Measurements from ENCODE around the gene ELANE.
"Not testable (repeated sequence)": the region's sequence is repeated elsewhere in the genome, so short reads cannot be mapped to it uniquely, and the experiment has no call there.

ELANE gene

DNA sequence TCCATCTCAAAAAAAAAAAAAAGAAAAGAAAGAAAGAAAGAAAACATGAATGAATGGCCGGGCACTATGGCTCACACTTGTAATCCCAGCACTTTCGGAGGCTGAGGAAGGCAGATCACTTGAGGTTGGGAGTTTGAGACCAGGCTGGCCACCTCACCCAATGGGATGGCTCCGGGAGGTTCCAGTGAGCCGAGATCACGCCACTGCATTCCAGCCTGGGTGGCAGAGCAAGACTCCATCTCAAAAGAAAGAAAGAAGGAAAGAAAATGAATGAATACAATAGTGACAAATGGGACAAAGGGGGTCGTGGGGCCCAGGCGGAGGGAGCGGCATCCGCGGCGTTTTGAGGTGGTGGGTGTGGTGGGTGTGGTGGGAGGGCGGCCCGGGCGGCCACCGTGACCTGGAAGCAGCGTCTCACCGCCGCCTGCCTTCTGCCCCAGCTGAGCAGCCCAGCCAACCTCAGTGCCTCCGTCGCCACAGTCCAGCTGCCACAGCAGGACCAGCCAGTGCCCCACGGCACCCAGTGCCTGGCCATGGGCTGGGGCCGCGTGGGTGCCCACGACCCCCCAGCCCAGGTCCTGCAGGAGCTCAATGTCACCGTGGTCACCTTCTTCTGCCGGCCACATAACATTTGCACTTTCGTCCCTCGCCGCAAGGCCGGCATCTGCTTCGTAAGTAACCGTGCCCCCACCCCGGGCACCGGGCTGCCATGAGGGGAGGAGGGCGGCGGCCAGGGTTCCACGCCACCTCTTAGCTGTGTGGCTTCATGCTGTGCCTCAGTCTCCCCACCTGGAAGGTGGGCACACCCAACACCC, 6.2 kb upstream of the ELANE start:
- no peak overlapping the region for H3K4me3 ChIP-seq (ENCODE audit: low read depth, low read length)
- no peak for DNase-seq (ENCODE audit: low read depth)
- no peak for TF ChIP-seq CTCF (conservative IDR thresholded peaks at IDR 0.05; ENCODE audit: low read depth, low read length)

DNA sequence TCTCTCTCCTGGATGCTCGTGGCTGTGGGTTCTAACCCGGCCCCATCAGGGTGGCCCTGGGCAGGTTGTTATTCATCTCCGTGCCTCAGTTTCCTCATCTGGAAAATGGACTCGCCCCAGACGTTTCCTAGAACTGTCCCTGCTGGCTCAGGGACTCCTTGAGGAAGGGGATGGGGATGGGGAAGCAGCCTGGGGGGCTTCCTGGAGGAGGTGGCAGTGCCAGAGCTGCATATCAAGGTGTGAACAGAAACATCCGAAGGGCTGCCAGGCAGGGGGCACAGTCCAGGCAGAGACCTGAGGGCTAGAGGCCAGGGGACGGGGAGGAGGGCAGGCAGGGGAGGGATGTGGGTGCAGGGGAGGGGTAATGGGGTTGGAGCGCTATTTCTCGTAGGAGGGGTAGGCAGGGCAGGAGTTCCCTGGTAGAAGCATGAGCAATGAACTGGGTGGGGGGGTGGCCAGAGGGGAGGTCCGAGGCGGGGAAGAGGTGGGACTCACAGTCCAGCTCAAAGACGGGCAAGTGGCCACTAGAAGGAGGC, 3.6 kb upstream of the ELANE start:
- no peak overlapping the region for H3K4me3 ChIP-seq (ENCODE audit: low read depth, low read length)
- no peak for TF ChIP-seq CTCF (conservative IDR thresholded peaks at IDR 0.05; ENCODE audit: low read depth, low read length)
- DNase-seq (ENCODE audit: low read depth) = no peak

GRCh38 chr19:849195-849594, 2.9 kb upstream of the ELANE start:
- not testable (repeated sequence) for DNase-seq (ENCODE audit: low read depth); H3K4me3 ChIP-seq (ENCODE audit: low read depth, low read length)

- DNase-seq (ENCODE audit: low read depth) = peak; percentile 90
- TF ChIP-seq CTCF (conservative IDR thresholded peaks at IDR 0.05; ENCODE audit: low read depth, low read length) = no peak
- H3K4me3 ChIP-seq (ENCODE audit: low read depth, low read length) = peak overlapping the region; percentile 8
These were observed 1.7 kb upstream of the ELANE start for GRCh38 chr19:850221-850978.

- no peak for DNase-seq (ENCODE audit: low read depth)
- no peak overlapping the region for H3K4me3 ChIP-seq (ENCODE audit: low read depth, low read length)
- no peak for TF ChIP-seq CTCF (conservative IDR thresholded peaks at IDR 0.05; ENCODE audit: low read depth, low read length)
These were observed 1.1 kb upstream of the ELANE start for GRCh38 chr19:850979-851335.

DNA sequence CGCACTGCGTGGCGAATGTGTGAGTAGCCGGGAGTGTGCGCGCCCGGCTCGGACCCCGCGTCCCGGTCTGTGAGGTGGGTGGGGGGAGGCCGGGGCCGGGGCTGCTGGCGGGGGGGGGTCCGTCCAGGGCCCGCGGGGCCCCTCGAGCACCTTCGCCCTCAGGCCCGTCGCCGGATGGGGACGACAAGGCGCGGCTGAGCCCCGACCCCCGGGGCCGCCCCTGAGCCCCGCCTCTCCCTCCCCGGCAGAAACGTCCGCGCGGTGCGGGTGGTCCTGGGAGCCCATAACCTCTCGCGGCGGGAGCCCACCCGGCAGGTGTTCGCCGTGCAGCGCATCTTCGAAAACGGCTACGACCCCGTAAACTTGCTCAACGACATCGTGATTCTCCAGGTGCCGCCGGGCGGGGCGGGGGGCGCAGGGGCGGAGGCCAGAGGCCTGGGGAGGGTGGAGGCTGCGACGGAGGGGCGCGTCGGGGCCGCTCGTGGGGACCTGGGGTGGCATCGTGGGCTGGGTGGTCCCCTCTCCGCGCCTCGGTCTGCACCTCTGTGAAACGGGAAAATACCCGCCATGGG, 997 bp downstream of the ELANE start:
- TF ChIP-seq CTCF (conservative IDR thresholded peaks at IDR 0.05; ENCODE audit: low read depth, low read length) = no peak
- no peak for DNase-seq (ENCODE audit: low read depth)
- H3K4me3 ChIP-seq (ENCODE audit: low read depth, low read length) = no peak overlapping the region

GRCh38 chr19:853614-854220, 1.6 kb downstream of the ELANE start:
- not testable (repeated sequence) for H3K4me3 ChIP-seq (ENCODE audit: low read depth, low read length); DNase-seq (ENCODE audit: low read depth)
